Dedifferentiated amniotic fluid mesenchymal stem cell (primary cell): ENCODE results near the gene AUTS2.
"Not testable (repeated sequence)": the region's sequence is repeated elsewhere in the genome, so short reads cannot be mapped to it uniquely, and the experiment has no call there.

Experiments used
- DNase-seq: peaks from one replicate; pipeline ENCODE4 v3.0.0-alpha.2; 2016; ENCODE audit errors: extremely low spot score

AUTS2 gene

GRCh38 chr7:70349031-70349430 is 750.8 kb downstream of the AUTS2 start:
- no peak for DNase-seq

DNA sequence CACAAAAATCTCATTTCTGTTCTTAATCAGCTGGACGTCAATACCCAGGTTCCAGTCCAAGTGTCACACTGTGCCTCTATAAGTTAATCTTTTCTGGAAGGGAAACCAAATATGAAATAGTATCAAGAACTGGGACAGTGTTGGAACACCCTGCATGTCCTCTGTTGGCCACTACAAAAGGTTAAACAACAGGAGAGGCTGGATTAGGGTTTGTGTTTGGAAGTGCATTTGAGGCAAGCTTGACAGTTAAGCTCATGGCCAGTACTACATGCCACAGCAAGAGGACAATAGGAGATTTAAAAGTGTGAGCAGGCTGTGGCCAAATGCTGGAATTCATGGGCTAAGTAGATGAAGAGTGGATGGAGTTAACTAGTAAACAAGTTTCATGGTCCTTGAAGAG is 751.5 kb downstream of the AUTS2 start:
- DNase-seq: no peak

GRCh38 chr7:70352088-70352487 is 753.8 kb downstream of the AUTS2 start:
- no peak for DNase-seq

DNA sequence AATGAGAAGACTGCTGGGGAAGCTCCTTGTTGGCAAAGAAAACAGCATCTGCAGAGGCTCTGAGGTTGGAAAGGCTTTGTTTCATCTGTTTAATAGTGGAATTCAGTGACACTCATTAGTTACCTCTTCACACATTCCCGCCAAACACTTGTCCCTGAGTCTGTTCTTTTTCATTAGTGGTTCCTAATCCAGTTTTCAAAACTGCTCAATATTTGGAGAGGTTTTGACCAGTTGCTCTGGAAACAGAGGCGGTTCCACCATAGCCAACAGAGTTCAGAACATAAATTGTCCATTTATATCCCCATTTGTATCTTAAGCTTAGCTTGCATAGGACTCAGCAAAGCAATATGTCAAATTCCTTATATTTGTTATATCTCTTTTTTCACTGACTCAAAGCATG is 754.6 kb downstream of the AUTS2 start:
- DNase-seq: no peak

GRCh38 chr7:70353330-70353945 is 755.2 kb downstream of the AUTS2 start:
- DNase-seq: no peak

DNA sequence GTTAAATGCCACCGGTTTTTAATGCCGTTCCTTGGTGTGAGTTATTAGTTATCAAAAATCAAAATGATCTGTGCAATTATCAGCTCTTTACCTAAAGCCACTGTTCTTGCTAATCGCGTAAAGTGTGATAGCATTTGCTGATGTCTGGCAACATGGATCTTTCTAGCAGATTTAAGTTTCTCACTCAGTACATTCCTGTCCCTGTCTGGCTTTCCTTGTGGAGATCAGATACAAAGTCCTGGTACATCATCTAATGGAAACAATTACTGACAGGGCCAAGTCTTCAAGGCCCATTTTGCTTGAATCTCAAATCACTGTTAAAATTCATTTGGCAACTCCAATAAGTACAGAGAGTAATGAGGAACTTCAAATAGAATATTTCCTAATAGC is 755.7 kb downstream of the AUTS2 start:
- DNase-seq: no peak

DNA sequence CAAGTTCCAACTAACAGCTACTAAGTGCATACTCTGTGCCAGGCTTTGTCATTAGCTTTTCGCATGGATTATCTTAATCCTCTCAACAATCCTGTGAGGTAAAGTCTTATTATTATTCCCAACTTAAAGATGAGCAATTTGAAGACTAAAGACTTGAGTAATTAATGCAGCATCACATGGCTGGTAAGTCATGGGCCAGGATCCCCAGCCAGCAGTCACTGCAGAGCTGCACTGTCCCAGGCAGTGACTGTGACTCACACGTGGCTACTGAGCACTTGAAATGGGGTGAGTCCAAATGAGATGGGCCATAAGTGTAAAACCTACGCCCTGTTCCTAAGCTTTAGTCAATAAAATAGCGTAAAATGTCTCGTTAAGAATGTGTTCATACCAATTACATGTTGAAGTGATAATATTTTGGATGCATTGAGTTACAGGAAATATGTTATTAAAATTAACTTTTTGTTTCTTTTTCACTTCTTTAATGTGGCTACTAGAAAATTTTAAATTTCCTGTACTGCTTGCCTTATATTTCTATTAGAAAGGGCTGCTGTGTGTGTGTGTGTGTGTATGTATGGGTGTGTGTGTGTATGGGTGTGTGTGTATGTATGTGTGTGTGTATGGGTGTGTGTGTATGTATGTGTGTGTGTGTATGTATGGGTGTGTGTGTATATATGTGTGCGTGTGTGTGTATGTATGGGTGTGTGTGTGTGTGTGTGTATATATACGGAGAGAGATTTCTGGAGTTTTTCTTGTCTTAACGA is 756.3 kb downstream of the AUTS2 start:
- DNase-seq: no peak

DNA sequence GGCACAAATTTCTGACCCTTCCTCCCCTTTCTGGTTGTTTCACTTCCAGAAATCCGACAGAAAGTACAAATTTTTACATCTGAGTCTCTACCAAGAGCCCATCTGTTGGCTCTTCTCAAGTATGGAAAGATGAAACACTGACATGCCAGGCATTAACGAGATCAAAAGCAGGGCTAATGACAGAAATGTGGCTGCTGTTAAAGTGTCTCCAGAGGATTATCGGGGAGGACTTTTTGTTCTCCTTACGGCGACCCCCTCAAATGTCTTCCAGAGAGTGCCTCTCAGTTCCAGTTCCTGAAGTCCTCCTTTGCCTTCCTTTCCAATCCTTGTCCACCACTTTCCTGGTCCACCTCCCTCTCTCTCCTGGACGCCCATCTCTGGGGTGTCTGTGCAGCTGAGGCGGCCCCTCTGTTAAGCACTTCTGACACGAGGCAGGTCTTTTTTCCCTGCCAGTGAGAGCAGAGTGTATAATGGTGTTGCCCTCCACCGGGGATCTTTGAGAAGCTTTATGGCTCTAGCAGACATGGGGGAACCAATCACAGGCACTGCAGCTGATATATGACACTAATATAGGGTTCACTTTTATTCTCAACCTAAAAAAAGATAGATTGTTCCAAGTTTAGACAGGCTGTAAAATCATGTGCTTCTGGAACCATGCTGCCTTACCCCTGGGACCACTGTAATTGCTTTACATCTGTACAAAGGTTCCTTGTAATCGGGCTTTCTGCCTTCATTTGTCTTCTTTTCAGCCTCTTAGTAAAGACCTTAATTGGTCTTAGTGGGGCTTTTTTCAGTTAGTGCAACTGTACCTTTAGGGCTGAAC is 757.1 kb downstream of the AUTS2 start:
- no peak for DNase-seq

DNA sequence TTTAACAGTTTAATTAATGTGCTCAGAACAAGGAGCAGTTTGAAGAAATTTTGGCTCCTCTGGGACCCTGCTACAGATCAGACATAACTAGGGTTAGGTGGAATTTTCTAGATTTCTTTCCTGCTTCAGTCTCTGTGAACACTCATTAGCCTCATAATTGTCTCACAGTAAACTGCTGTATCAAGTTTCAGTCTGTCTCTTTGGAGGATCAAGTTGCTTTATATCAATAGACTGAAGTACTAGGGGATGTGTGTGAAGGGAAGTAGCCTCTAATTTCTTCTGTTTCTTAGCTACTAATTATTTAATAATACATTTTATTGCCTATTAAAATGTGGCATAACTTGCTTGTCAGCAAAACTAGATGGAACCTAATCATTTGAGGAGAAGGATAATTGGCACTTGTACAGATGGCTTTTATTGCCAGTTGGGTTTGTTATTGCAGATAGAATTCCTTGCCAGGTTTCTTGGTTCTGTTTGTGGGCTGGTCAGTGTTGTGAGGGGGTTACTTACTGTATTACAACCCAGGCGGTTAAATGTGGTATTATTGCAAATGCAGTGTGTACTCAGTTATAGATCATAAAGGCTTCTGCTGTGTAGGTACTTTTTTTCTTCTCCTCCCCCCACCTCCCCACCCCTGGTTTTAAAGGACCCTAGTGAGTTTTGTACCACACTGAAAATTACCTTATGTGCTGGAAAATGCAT is 758.0 kb downstream of the AUTS2 start:
- DNase-seq: no peak

DNA sequence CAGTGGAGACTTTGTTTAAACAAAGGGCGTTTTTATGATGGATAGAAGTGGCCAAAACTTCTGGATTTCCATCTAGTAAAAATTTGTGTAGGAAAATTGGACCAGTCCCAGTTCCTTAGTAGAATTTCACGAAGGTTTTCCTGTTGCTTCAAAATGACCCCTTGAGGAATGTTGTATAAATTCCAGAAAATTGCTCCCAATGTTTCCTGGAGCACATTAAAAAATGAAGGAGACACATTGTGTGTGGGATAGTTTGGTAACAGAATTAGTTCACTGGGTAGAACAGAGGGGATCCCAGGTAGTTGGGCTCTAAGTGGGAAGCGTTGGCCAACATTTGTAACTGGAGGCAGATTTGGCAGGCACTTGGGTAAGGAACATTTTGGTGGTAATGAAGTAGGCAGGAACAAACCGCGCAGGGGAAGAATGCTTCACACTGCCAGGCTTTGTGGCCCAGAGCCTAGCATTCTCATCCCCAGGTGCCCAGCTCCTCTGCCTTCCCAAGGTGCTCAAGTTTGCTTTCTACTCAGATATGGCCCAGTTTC is 758.6 kb downstream of the AUTS2 start:
- no peak for DNase-seq

GRCh38 chr7:70360557-70360956 is 762.3 kb downstream of the AUTS2 start:
- no peak for DNase-seq

DNA sequence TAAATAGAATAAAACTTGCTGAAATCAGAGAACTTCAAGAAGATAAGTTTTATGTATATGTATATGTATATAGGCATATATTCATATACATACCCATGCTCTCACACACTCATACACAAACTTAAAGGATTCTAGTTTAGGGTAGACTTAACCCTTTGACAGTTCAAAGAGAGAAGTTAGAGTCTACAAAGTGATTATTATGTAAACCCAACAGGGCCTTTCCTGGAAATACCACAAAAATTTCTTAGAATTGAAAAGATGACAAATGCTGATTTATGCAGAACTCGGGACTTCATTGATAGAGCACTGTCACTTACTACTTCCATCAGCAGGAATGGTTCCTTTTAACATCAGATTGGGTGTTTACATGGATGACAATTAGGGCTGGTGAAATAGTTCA is 763.5 kb downstream of the AUTS2 start:
- no peak for DNase-seq

- not testable (repeated sequence) for DNase-seq
These were observed 766.1 kb downstream of the AUTS2 start for GRCh38 chr7:70364393-70364792.

DNA sequence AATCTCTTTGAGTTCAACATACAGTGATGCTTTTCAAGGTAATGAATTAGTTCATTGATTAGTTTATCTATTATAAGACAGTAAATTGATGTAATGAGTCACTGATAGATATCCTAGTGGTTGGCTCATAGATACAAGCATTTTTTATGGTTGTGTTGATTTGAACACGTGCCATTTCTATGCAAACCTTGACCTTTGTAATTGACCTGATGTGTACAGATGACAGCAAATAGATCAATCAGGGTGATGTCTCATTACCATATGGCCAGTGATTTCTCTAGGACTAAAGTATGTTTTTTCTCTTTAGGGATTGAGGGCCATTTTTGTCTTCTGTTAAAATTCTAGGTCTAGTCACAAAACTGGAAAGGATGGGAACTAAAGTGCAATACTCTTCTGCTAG is 773.4 kb downstream of the AUTS2 start:
- no peak for DNase-seq

DNA sequence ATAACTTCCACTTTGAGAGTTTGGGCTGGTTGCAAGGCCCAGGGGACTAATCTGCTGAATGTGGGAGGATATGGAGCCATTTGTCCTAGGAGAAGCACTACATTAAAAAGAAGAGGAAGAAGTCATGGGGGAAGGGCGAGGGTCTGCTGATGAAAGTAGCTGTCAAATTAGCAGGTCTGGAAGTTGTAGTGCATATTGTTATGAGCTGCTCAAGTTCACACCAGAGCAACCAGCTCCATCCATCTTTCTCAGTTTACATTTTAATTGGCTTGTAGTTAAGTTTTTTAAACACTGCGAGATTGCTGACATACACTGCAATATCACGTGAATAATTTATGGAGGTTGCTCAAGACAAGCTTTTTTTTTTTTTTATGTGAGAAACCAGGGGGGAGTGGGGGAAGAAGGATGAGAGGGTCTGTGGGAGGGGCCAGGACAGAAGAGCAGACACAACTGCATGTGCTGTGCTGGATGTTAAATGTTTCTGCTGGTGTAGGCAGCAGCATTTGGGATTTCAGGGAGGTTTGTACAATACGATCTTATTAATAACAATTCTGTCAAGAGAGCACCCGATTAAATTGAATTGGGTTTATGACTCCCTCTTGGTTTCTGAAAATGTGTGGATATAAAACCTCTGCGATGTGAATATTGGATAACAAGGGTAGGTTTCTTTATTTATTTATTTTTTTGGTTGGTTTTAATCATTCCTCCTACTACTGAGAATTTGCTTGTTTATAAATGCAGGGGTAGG is 774.7 kb downstream of the AUTS2 start:
- DNase-seq: no peak

DNA sequence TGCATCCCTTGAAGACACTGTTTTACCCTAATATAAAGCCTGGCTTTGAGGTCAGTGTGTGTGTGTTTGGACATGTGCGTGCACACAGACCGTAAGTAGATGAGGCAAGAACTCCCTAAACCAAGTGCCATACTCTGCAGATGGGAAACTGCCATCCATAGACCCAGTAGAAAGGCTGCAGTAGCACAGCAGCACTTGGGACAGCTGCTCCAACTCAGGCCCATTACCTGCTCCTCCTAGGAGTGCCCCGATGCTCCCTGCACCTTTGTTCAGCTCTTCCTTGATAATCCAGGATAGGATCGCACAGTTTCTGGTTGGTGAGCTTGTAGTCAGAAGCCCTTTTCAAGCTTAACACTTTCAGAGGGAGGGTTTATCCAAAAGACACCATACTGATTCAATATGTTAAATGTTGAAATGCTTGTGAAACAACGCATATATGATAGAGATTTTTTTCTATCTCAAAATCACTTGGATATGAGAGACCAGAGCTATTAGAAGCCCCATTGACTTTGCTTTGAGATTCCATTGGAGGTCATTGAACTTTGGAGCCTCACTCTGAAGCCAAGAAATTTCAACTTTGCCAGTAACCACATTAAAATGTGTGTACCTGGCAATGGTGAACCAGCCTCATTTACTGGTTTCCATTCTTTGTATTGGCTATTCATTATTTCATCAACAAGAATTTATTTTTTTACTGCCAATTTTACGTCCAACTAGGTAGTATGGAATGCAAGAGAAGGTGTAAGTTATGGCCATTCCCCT is 776.7 kb downstream of the AUTS2 start:
- DNase-seq: no peak

- DNase-seq: no peak
These were observed 778.3 kb downstream of the AUTS2 start for GRCh38 chr7:70376561-70377031.

DNA sequence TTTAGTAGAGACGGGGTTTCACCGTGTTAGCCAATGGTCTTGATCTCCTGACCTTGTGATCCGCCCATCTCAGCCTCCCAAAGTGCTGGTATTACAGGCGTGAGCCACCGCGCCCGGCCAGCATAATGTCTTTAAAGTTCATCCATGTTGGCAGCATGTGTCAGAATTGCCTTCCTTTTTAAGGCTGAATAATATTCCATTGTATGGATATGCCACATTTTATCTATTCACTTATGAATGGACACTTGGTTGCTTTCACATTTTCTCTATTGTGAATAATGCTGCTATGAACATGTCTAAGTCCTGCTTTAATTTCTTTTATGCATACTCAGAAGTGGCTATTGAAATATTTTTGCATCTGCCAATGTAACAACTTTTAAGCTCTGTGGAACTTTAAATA is 779.7 kb downstream of the AUTS2 start:
- no peak for DNase-seq

- DNase-seq: no peak
These were observed 780.9 kb downstream of the AUTS2 start for GRCh38 chr7:70379210-70379609.

GRCh38 chr7:70380421-70381015 is 782.2 kb downstream of the AUTS2 start:
- DNase-seq: peak; percentile 44
